Loucy (cell line): ENCODE data around the gene WT1.

Source experiments
- H2AFZ ChIP-seq: fragments of 200-600 bp; sonication (generic); 2 replicates; pipeline ENCODE4 v1.6.0; 2016; ENCODE audit warnings: antibody characterized with exemption, mild to moderate bottlenecking, low read length, moderate library complexity
- H3F3A ChIP-seq: fragments of 200-600 bp; 2 replicates; pipeline ENCODE4 v1.6.0; 2016; ENCODE audit warnings: antibody characterized with exemption, low read depth, mild to moderate bottlenecking
- H3K27me3 ChIP-seq: fragments of 200-600 bp; sonication (generic); 2 replicates; pipeline ENCODE4 v1.6.1; 2014; ENCODE audit warnings: low read length, mild to moderate bottlenecking; ENCODE audit not compliant: insufficient read depth, poor library complexity, severe bottlenecking
- H3K36me3 ChIP-seq: fragments of 200-600 bp; sonication (generic); 2 replicates; pipeline ENCODE4 v1.6.1; 2016; ENCODE audit warnings: low read length; ENCODE audit not compliant: insufficient read depth
- H3K4me1 ChIP-seq: fragments of 200-600 bp; sonication (generic); 2 replicates; pipeline ENCODE4 v1.5.1; 2014; ENCODE audit warnings: low read length, mild to moderate bottlenecking; ENCODE audit not compliant: insufficient read depth, poor library complexity, severe bottlenecking
- H3K4me2 ChIP-seq: fragments of 200-600 bp; sonication (generic); 2 replicates; pipeline ENCODE4 v1.6.0; 2014; ENCODE audit warnings: antibody characterized with exemption, low read length, low read depth, mild to moderate bottlenecking; ENCODE audit not compliant: poor library complexity, severe bottlenecking
- H3K4me3 ChIP-seq: fragments of 200-600 bp; sonication (generic); 2 replicates; pipeline ENCODE4 v1.5.1; 2014; ENCODE audit warnings: low read length, mild to moderate bottlenecking, mixed read lengths; ENCODE audit not compliant: poor library complexity, severe bottlenecking
- H3K79me2 ChIP-seq: fragments of 200-600 bp; sonication (generic); 2 replicates; pipeline ENCODE4 v1.6.1; 2014; ENCODE audit warnings: low read length; ENCODE audit not compliant: insufficient read depth
- H3K9ac ChIP-seq: fragments of 200-600 bp; sonication (generic); 2 replicates; pipeline ENCODE4 v1.6.0; 2014; ENCODE audit warnings: mild to moderate bottlenecking, low read depth, low read length, moderate library complexity; ENCODE audit not compliant: poor library complexity, severe bottlenecking
- H3K9me2 ChIP-seq: fragments of 200-600 bp; sonication (generic); replicated peaks from 2 replicates; pipeline ENCODE4 v1.6.1; 2016; ENCODE audit warnings: low read depth, low read length, mixed read lengths
- H3K9me3 ChIP-seq: fragments of 200-600 bp; sonication (generic); 2 replicates; pipeline ENCODE4 v1.6.1; 2014; ENCODE audit warnings: mild to moderate bottlenecking, antibody characterized with exemption, low read length, low read depth; ENCODE audit not compliant: insufficient read depth
- H4K20me1 ChIP-seq: fragments of 200-600 bp; sonication (generic); 2 replicates; pipeline ENCODE4 v1.6.0; 2014; ENCODE audit warnings: antibody characterized with exemption, low read length, mild to moderate bottlenecking; ENCODE audit not compliant: insufficient read depth, poor library complexity, severe bottlenecking
- EZH2phosphoT487 ChIP-seq: fragments of 200-600 bp; IDR thresholded peaks from 2 replicates; pipeline ENCODE4 v1.6.1; 2018; ENCODE audit warnings: antibody characterized with exemption, mild to moderate bottlenecking, moderate library complexity, borderline replicate concordance
- TF ChIP-seq, protein P1 (sequence below): fragments of 200-600 bp; sonication (generic); conservative IDR thresholded peaks from 2 replicates; pipeline ENCODE4 v1.5.1; 2014; ENCODE audit warnings: mild to moderate bottlenecking, antibody characterized with exemption, low read length

The WT1 gene

GRCh38 chr11:32428665-32429303, 6.6 kb downstream of the WT1 start:
- Histone ChIP-seq H3F3A (no peaks in the 10 kb centered on the region), H3K36me3 (no peaks in the 10 kb centered on the region), H4K20me1 (no peaks in the 10 kb centered on the region), H3K4me1 (peaks cover 26% of the 10 kb centered on the region), H3K9me3 (no peaks in the 10 kb centered on the region; the same call in 1 of the 2 replicates), H3K4me3 (no peak overlapping the region), H3K79me2 (no peaks in the 10 kb centered on the region), H2AFZ (no peak overlapping the region), H3K4me2 (no peak overlapping the region), H3K27me3 (no peaks in the 10 kb centered on the region), H3K9me2 (no peaks in the 10 kb centered on the region), H3K9ac (no peak overlapping the region)
- TF ChIP-seq, protein P1, sequence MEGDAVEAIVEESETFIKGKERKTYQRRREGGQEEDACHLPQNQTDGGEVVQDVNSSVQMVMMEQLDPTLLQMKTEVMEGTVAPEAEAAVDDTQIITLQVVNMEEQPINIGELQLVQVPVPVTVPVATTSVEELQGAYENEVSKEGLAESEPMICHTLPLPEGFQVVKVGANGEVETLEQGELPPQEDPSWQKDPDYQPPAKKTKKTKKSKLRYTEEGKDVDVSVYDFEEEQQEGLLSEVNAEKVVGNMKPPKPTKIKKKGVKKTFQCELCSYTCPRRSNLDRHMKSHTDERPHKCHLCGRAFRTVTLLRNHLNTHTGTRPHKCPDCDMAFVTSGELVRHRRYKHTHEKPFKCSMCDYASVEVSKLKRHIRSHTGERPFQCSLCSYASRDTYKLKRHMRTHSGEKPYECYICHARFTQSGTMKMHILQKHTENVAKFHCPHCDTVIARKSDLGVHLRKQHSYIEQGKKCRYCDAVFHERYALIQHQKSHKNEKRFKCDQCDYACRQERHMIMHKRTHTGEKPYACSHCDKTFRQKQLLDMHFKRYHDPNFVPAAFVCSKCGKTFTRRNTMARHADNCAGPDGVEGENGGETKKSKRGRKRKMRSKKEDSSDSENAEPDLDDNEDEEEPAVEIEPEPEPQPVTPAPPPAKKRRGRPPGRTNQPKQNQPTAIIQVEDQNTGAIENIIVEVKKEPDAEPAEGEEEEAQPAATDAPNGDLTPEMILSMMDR = no peak
- TF ChIP-seq EZH2phosphoT487 = no peak

DNA sequence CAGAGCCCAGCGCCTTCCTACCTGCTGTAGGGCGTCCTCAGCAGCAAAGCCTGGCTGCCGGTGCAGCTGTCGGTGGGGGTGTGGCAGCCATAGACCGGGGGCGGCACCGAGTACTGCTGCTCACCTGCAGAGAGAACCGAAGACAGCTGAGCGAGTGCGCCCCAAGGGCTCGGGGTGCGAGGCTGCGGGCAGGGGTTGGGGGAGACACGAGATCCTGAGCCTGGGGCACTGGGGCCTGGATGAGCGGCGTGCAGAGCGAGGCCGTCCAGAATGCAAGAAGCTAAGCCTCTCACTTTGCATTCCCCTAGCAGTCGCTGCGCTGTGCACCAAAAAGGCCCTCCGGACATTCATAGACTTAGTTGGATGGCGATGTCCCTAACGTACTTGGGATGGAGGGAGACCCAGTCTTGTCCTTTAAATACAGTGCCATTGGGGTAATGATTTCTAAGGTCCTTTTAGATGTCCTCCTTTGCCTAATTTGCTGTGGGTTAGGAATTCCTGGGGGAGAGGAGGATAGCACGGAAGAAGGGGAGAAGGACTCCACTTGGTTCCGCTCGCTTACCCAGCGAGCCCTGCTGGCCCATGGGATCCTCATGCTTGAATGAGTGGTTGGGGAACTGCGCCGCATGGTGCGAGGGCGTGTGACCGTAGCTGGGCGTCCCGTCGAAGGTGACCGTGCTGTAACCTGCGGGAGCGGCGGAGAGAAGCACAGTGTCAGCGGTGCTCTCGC, 7.2 kb downstream of the WT1 start:
- Histone ChIP-seq H3K4me2 (no peak overlapping the region), H3K9me3 (no peaks in the 10 kb centered on the region; the same call in 1 of the 2 replicates), H3K27me3 (no peaks in the 10 kb centered on the region), H3K79me2 (no peaks in the 10 kb centered on the region), H2AFZ (no peak overlapping the region), H3F3A (peaks cover 5% of the 10 kb centered on the region), H3K4me3 (no peak overlapping the region), H4K20me1 (no peaks in the 10 kb centered on the region), H3K9me2 (no peaks in the 10 kb centered on the region), H3K36me3 (no peaks in the 10 kb centered on the region), H3K9ac (no peak overlapping the region), H3K4me1 (peaks cover 32% of the 10 kb centered on the region)
- TF ChIP-seq, protein P1 = no peak
- no peak for TF ChIP-seq EZH2phosphoT487

GRCh38 chr11:32427616-32427934, 7.8 kb downstream of the WT1 start:
- Histone ChIP-seq H3K4me2 (no peak overlapping the region), H3K4me3 (no peak overlapping the region), H3K9ac (no peak overlapping the region), H3K4me1 (peaks cover 38% of the 10 kb centered on the region), H4K20me1 (no peaks in the 10 kb centered on the region), H3K36me3 (no peaks in the 10 kb centered on the region), H2AFZ (no peak overlapping the region), H3K27me3 (no peaks in the 10 kb centered on the region), H3K9me3 (no peaks in the 10 kb centered on the region; the same call in 1 of the 2 replicates), H3K79me2 (no peaks in the 10 kb centered on the region), H3F3A (peaks cover 10% of the 10 kb centered on the region), H3K9me2 (no peaks in the 10 kb centered on the region)
- TF ChIP-seq, protein P1 = no peak
